ENCODE data around the gene CTSA. TPM values are rescaled to one million over a fixed set of nuclear protein-coding genes. Genes with fewer than 3 reads are reported as not detected.
A peak's percentile ranks its signal among the peaks of the same experiment; 100 is the strongest.

CTSA gene
- total and polyA plus RNA-seq, 2 of the 4 experiments (the other 2 are of a cell fraction) = 19.0 to 312 TPM

GRCh38 chr20:45912344-45912682 is 21.2 kb downstream of the CTSA start:
- ATAC-seq (ENCODE audit: low read depth) (no peak), DNase-seq (no peak)
- intact Hi-C loops (cut with micrococcal nuclease) (no loop called here), dilution Hi-C loops (cut with HindIII; ENCODE audit: low sequenced_read_pairs, unreplicated experiment) (no loop called here), in situ Hi-C loops (cut with MboI; ENCODE audit: low sequenced_read_pairs) (loop anchor here (25.0 kb wide), 1 partner anchor 575 kb away; the partner anchor contains the start of gene SDC4)
- WGBS, 2 experiments (ENCODE audit: extremely low coverage in 2 of 2, insufficient read length in 1 of 2) = 12% methylated on average over 3 of the region's 4 CpGs; no CpG with 5 or more reads in 1 of the 2 experiments
- H2BK120ac ChIP-seq (ENCODE audit: low read depth, low read length) = peak overlapping the region; percentile 65
- H4K91ac ChIP-seq (ENCODE audit: insufficient read depth, low read depth, low read length) = peak overlapping the region; percentile 13
- H3K4ac ChIP-seq (ENCODE audit: low read depth, low read length) = peak overlapping the region; percentile 82
- TF ChIP-seq RFX5 (IDR thresholded peaks at IDR 0.05; ENCODE audit: low read depth, low read length) (no peak), SMC3 (IDR thresholded peaks at IDR 0.05; ENCODE audit: low read depth, low read length) (no peak), BHLHE40 (IDR thresholded peaks at IDR 0.05; ENCODE audit: low read depth, low read length) (no peak), MXI1 (IDR thresholded peaks at IDR 0.05; ENCODE audit: borderline replicate concordance, low read depth, low read length) (no peak), CHD1 (IDR thresholded peaks at IDR 0.05; ENCODE audit: low read depth, low read length) (no peak), USF2 (IDR thresholded peaks at IDR 0.05; ENCODE audit: low read depth, low read length) (no peak), RCOR1 (IDR thresholded peaks at IDR 0.05; ENCODE audit: insufficient replicate concordance, low read length) (no peak), CTCF (conservative IDR thresholded peaks at IDR 0.05; ENCODE audit: low read depth, low read length) (no peak), RAD21 (IDR thresholded peaks at IDR 0.05; ENCODE audit: low read length) (no peak), ELK1 (IDR thresholded peaks at IDR 0.05; ENCODE audit: borderline replicate concordance, low read depth, low read length) (no peak), MAZ (IDR thresholded peaks at IDR 0.05; ENCODE audit: borderline replicate concordance, low read depth, low read length) (no peak), MAFK (IDR thresholded peaks at IDR 0.05; ENCODE audit: low read depth, low read length) (no peak), POLR2A (IDR thresholded peaks at IDR 0.05; ENCODE audit: low read depth, low read length) (no peak; the same call in 1 of the 2 replicates), CEBPB (IDR thresholded peaks at IDR 0.05; ENCODE audit: low read depth, low read length) (no peak), FOS (IDR thresholded peaks at IDR 0.05; ENCODE audit: low read depth, low read length) (no peak), NFE2L2 (IDR thresholded peaks at IDR 0.05; ENCODE audit: low read depth, low read length) (no peak)
- H3K9me1 ChIP-seq (ENCODE audit: insufficient read depth, low read length) = peaks cover 13% of the 10 kb centered on the region
- peak overlapping the region; percentile 28; the same call in 1 of the 2 replicates for H3K56ac ChIP-seq (ENCODE audit: extremely low read depth, insufficient read depth, low read length)
- peaks cover 13% of the 10 kb centered on the region for H3K4me1 ChIP-seq (ENCODE audit: control insufficient read depth, insufficient read depth, low read length)
- H3K27ac ChIP-seq (ENCODE audit: insufficient read depth, low read length) = peak overlapping the region; percentile 27
- peaks cover 5 to 22% of the 10 kb centered on the region in 2 experiments; a peak in 3 of 4 replicates for H3K79me1 ChIP-seq (ENCODE audit: low read depth in 1 of 2, low read length in 2 of 2)
- peak overlapping the region; percentile 88; the same call in 1 of the 2 replicates for H3K4me2 ChIP-seq (ENCODE audit: low read depth, low read length)
- no peaks in the 10 kb centered on the region for H3K9me3 ChIP-seq (ENCODE audit: control insufficient read depth, insufficient read depth, low read length)
- H4K5ac ChIP-seq (ENCODE audit: low read depth, low read length) = peak overlapping the region; percentile 35
- H3K4me3 ChIP-seq (ENCODE audit: insufficient read depth, low read depth, low read length) = peak overlapping the region; percentile 43; the same call in 1 of the 2 replicates
- CTCF ChIA-PET = no interaction called here
- BruUV-seq (replicated peaks) = no TSS peak
- peak overlapping the region; percentile 94; the same call in 1 of the 2 replicates for H3K14ac ChIP-seq (replicated peaks; ENCODE audit: low read depth, low read length)
- peak overlapping the region; percentile 3; the same call in 1 of the 2 replicates for H3K9ac ChIP-seq (ENCODE audit: low read depth, low read length)
- peak overlapping the region; percentile 27 for H2BK5ac ChIP-seq (ENCODE audit: low read depth, low read length, poor library complexity, severe bottlenecking)
- H3K27me3 ChIP-seq (ENCODE audit: control insufficient read depth, insufficient read depth, low read length) = no peaks in the 10 kb centered on the region
- H3K36me3 ChIP-seq (ENCODE audit: control insufficient read depth, insufficient read depth, low read length) = peaks cover 17% of the 10 kb centered on the region; the same call in 1 of the 2 replicates
- peak overlapping the region; percentile 20; the same call in 2 of the 3 replicates for H2BK15ac ChIP-seq (ENCODE audit: low read depth, low read length)
- H3K23ac ChIP-seq (ENCODE audit: low read depth, low read length) = peak overlapping the region; percentile 85
- peak overlapping the region; percentile 65 to 94 for H4K8ac ChIP-seq (ENCODE audit: low read depth in 2 of 2, low read length in 2 of 2)
- peak overlapping the region; percentile 14 for H3K18ac ChIP-seq (ENCODE audit: low read depth, low read length)
- H2AFZ ChIP-seq (replicated peaks; ENCODE audit: low read length, poor library complexity) = peak overlapping the region; percentile 87
- H4K20me1 ChIP-seq (ENCODE audit: insufficient read depth, low read length) = no peaks in the 10 kb centered on the region
- POLR2A ChIA-PET (ENCODE audit: unreplicated experiment) = no interaction called here
- peak overlapping the region; percentile 82 for H2AK9ac ChIP-seq (replicated peaks; ENCODE audit: low read depth, low read length, poor library complexity)
- peak overlapping the region; percentile 49 for H2BK20ac ChIP-seq (ENCODE audit: low read depth, low read length)
- peak overlapping the region; percentile 71; the same call in 1 of the 2 replicates for H2AK5ac ChIP-seq (ENCODE audit: low read depth, low read length)
